HCT116 (cell line): ENCODE results near the gene IL10.

ENCODE experiments used
- POLR2AphosphoS5 ChIP-seq: IDR thresholded peaks from 2 replicates; pipeline ENCODE4 v1.6.1; 2011; ENCODE audit warnings: mild to moderate bottlenecking, low read depth, low read length, moderate library complexity
- SP1 ChIP-seq: IDR thresholded peaks from 2 replicates; pipeline ENCODE4 v1.6.1; 2012; ENCODE audit warnings: low read depth
- TF ChIP-seq, protein P1 (sequence below), 3 experiments: fragments of 200-600 bp in 1 of 3; sonication (generic) in 1 of 3; IDR thresholded peaks in 2 of 3; conservative IDR thresholded peaks in 1 of 3; 2 replicates each; pipeline ENCODE4 v1.5.1; 2012 to 2017; ENCODE audit warnings: low read depth in 2 of 3, low read length in 2 of 3, antibody characterized with exemption in 1 of 3, borderline replicate concordance in 1 of 3, control low read depth in 1 of 3, mild to moderate bottlenecking in 1 of 3, mixed read lengths in 1 of 3, mixed run types in 1 of 3, moderate library complexity in 1 of 3; ENCODE audit not compliant: insufficient read depth in 1 of 3

DNA sequence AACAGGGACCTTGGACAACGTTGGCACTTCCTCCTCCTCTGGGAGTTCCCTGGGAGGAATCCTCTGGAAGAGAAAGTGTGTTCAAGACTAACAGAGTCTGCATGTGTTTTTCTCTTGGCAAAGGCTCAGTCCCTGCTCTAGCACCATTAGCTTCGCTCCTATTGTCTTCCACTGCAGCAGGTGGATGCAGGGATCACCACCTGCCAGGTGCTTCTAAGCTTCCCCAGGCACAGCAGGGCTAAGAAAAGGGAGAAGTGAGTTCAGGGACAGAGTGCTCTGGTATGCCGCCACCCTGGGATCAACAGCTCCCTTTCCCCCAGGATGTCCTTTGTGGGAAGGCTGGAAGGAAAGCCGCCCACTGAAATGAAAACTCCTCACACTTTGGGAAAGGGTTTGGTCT is 49.2 kb upstream of the IL10 start:
- TF ChIP-seq POLR2AphosphoS5, result no peak
- TF ChIP-seq, protein P1, sequence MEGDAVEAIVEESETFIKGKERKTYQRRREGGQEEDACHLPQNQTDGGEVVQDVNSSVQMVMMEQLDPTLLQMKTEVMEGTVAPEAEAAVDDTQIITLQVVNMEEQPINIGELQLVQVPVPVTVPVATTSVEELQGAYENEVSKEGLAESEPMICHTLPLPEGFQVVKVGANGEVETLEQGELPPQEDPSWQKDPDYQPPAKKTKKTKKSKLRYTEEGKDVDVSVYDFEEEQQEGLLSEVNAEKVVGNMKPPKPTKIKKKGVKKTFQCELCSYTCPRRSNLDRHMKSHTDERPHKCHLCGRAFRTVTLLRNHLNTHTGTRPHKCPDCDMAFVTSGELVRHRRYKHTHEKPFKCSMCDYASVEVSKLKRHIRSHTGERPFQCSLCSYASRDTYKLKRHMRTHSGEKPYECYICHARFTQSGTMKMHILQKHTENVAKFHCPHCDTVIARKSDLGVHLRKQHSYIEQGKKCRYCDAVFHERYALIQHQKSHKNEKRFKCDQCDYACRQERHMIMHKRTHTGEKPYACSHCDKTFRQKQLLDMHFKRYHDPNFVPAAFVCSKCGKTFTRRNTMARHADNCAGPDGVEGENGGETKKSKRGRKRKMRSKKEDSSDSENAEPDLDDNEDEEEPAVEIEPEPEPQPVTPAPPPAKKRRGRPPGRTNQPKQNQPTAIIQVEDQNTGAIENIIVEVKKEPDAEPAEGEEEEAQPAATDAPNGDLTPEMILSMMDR (IDR thresholded peaks at IDR 0.05 in 2 of 3, conservative IDR thresholded peaks at IDR 0.05 in 1 of 3; ENCODE audit: borderline replicate concordance in 1 of 3, insufficient read depth in 1 of 3, low read depth in 2 of 3, low read length in 2 of 3), result no peak
- no peak for TF ChIP-seq SP1
